Epithelial cell of esophagus (primary cell): ENCODE data around the gene NUDT2.

ENCODE experiments used
- DNase-seq: peaks from one replicate; pipeline ENCODE4 v3.0.0; 2010; ENCODE audit warnings: low read depth
- H3K4me3 ChIP-seq: 2 replicates; pipeline ENCODE4 v1.5.1; 2011; ENCODE audit warnings: mild to moderate bottlenecking, low read length, control low read depth
- TF ChIP-seq, protein P1 (sequence below): IDR thresholded peaks from 2 replicates; pipeline ENCODE4 v1.5.1; 2011; ENCODE audit warnings: low read depth, mild to moderate bottlenecking, low read length, control low read depth, inconsistent platforms; ENCODE audit not compliant: insufficient read depth; ENCODE audit errors: missing control alignments

The NUDT2 gene

DNA sequence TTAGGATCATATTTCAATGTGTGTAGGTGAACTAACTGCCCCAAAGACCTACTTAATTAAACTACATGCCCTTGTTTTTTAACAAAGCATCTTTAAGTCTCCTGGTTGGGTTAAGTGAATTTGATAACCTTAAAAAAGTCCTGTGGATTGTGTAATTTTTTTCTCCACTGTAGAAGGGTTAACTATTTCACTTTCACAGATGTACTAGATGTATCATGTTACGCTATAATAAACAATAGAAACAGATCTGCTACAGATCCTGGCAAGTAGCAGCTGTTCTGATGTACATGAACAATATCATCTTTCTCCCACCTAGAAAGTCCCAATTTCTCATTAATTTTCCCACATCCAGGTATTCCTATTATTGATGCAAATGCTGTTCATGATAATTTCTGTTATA lies 19.2 kb upstream of the NUDT2 start:
- TF ChIP-seq, protein P1, sequence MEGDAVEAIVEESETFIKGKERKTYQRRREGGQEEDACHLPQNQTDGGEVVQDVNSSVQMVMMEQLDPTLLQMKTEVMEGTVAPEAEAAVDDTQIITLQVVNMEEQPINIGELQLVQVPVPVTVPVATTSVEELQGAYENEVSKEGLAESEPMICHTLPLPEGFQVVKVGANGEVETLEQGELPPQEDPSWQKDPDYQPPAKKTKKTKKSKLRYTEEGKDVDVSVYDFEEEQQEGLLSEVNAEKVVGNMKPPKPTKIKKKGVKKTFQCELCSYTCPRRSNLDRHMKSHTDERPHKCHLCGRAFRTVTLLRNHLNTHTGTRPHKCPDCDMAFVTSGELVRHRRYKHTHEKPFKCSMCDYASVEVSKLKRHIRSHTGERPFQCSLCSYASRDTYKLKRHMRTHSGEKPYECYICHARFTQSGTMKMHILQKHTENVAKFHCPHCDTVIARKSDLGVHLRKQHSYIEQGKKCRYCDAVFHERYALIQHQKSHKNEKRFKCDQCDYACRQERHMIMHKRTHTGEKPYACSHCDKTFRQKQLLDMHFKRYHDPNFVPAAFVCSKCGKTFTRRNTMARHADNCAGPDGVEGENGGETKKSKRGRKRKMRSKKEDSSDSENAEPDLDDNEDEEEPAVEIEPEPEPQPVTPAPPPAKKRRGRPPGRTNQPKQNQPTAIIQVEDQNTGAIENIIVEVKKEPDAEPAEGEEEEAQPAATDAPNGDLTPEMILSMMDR, result no peak
- no peak overlapping the region for H3K4me3 ChIP-seq
- no peak for DNase-seq

DNA sequence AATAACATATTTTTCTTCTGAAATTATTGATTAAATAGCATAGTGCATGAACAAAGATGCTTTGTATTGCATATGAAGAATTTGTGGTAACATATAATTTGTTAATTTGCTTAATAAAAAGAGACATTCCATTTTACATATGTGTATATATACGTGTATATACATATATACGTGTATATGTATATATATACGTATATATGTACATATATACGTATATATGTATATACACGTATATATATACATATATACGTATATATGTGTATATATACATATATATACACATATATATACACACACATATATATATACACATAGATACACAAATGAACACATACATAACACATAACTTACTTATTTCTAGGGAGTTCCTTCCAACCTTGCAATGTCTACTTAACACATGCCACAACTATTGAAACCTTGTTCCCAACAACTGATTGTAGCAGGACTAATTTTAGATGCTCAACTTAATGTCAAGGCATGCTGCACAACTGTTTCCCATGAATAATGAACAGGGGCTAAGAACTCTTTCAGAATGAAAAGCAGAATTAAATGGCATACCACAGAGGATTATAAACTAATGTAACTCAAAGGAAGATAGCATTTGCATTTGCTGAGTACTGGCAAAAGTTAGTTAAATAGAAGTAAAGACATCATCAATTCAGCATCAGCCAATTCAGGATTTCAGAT lies 17.7 kb upstream of the NUDT2 start:
- H3K4me3 ChIP-seq, result no peak overlapping the region
- no peak for DNase-seq
- TF ChIP-seq, protein P1, result no peak

DNA sequence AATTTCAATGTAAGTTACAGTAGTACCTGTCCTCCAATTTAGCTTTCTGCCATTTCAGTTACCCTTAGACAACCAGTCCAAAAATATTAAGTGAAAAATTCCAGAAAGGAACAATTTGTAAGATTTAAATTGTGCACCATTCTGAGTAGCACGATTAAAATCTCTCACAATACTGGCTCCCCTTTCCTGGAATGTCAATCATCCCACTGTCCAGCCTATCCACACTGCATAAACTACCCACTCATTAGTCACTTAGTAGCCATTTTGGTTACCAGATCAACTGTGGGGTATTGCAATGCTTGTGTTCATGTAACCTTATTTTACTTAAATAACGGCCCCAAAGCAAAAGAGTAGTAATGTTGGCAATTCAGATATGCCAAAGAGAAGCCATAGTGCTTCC lies 11.9 kb upstream of the NUDT2 start:
- TF ChIP-seq, protein P1, result no peak

DNA sequence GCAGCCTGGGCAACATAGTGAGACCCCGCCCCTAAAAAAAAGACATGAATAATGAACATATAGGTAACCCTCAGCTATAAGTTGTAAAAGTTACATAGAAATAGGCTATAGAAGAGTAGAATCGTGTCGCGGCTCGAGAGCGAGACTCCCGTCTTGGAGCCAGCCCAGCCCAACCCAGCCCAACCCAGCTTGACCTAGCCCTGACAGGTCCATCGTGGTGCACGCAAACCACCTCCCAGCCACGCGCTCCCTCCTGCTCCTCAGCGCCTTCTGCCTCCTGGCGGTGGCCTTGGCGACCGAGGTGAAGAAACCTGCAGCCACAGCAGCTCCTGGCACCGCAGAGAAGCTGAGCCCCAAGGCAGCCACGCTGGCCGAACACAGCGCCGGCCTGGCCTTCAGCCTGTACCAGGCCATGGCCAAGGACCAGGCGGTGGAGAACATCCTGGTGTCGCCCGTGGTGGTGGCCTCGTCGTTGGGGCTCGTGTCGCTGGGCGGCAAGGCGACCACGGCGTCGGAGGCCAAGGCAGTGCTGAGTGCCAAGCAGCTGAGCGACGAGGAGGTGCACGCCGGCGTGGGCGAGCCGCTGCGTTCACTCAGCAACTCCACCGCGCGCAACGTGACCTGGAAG lies 11.1 kb upstream of the NUDT2 start:
- H3K4me3 ChIP-seq, result no peak overlapping the region
- no peak for DNase-seq
- TF ChIP-seq, protein P1, result no peak

More for the DNA sequence above, 11.9 kb upstream of the NUDT2 start:
- DNase-seq, result no peak
- H3K4me3 ChIP-seq, result no peak overlapping the region

DNA sequence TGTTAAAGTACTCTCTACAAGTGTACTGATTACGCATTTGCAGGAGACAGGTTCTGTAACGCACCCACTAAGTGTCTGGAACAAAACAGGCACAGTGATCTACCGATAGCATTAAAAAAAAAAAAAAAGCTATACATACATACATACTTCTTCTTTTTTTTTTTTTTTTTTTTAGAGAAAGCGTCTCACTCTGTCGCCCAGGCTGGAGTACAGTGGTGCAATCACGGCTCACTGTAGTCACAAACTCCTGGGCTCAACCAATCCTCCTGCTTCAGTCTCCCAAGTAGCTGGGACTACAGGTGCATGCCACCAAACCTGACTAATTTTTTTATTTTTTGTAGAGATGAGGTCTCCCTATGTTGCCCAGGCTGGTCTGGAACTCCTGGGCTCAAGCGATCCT lies 7.9 kb upstream of the NUDT2 start:
- TF ChIP-seq, protein P1, result no peak
- no peak overlapping the region for H3K4me3 ChIP-seq
- DNase-seq, result no peak

DNA sequence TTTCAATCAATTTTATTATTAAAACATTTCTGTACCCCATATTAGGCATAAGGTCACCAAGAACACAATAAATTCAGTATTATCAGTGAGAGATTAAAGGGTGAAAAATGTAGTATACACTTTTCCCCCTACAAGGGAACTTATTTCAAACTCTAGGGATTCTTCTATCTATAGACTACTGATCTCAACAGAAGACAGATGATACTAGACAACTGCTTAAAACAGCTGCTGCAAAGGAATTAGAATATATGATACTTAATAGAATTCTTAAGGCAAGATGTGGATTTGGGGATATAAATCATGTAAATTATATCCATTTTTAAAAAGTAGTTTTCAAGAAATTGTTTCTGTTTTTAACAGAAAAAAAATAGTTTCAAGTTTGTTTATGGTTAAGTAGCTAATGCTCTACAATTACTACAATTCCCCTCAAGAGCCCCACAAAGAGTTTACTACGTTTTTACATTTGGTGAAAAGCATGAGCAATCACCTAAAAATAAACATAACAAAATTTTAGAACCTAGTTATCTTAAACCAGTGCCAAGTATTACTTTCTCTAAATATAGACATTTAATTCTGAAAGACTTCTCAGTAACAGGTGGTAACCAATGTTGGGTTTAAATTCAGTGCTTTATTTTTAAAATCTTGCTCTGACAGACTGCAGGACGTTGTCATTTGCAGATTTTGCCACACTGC lies 6.3 kb upstream of the NUDT2 start:
- no peak for DNase-seq
- no peak overlapping the region for H3K4me3 ChIP-seq
- TF ChIP-seq, protein P1, result no peak
